Keratinocyte (primary cell): ENCODE measurements around the gene TEKTIP1. TPM values are rescaled to one million over a fixed set of nuclear protein-coding genes. Genes with fewer than 3 reads are reported as not detected.

ENCODE experiments used
- DNase-seq: peaks from one replicate; pipeline ENCODE4 v3.0.0-alpha.2; 2011; ENCODE audit warnings: low read depth, missing footprints, low spot score
- FAIRE-seq: peaks from 2 replicates; lab custom pipeline; 2011; peaks lifted over from hg19 to GRCh38; lab: Jason Lieb, UNC
- H2AFZ ChIP-seq: 2 replicates; pipeline ENCODE4 v1.6.0; 2012; ENCODE audit warnings: low read length, control low read depth, inconsistent platforms; ENCODE audit not compliant: control insufficient read depth
- H3K27ac ChIP-seq: 2 replicates; pipeline ENCODE4 v1.5.1; 2011; ENCODE audit warnings: low read length; ENCODE audit not compliant: control insufficient read depth, insufficient read depth
- H3K27me3 ChIP-seq: 3 replicates; pipeline ENCODE4 v1.6.0; 2011; ENCODE audit warnings: low read length; ENCODE audit not compliant: control insufficient read depth, insufficient read depth; ENCODE audit errors: extremely low read depth
- H3K36me3 ChIP-seq, 2 experiments: 2 replicates in 1 of 2; 3 replicates in 1 of 2; pipeline ENCODE4 v1.5.1; 2011; ENCODE audit warnings: low read length in 2 of 2, mild to moderate bottlenecking in 1 of 2; ENCODE audit not compliant: control insufficient read depth in 2 of 2, insufficient read depth in 2 of 2; ENCODE audit errors: extremely low read depth in 1 of 2
- H3K4me1 ChIP-seq: 3 replicates; pipeline ENCODE4 v1.5.1; 2011; ENCODE audit warnings: low read length; ENCODE audit not compliant: control insufficient read depth, insufficient read depth; ENCODE audit errors: extremely low read depth
- H3K4me2 ChIP-seq: 3 replicates; pipeline ENCODE4 v1.6.0; 2011; ENCODE audit warnings: low read depth, low read length; ENCODE audit not compliant: control insufficient read depth, insufficient read depth; ENCODE audit errors: extremely low read depth
- H3K4me3 ChIP-seq, 3 experiments: fragments of 200-600 bp in 1 of 3; sonication (generic) in 1 of 3; 2 replicates in 2 of 3; 3 replicates in 1 of 3; pipeline ENCODE4 v1.5.1; 2011 to 2016; ENCODE audit warnings: low read length in 3 of 3, mild to moderate bottlenecking in 3 of 3, control low read depth in 2 of 3, inconsistent platforms in 1 of 3, low read depth in 1 of 3, mixed read lengths in 1 of 3, mixed run types in 1 of 3, moderate library complexity in 1 of 3; ENCODE audit not compliant: control insufficient read depth in 2 of 3, insufficient read depth in 2 of 3; ENCODE audit errors: extremely low read depth in 1 of 3
- H3K79me2 ChIP-seq: 2 replicates; pipeline ENCODE4 v1.6.0; 2012; ENCODE audit warnings: low read length; ENCODE audit not compliant: control insufficient read depth, insufficient read depth
- H3K9ac ChIP-seq: 3 replicates; pipeline ENCODE4 v1.6.0; 2011; ENCODE audit warnings: low read length; ENCODE audit not compliant: control insufficient read depth, insufficient read depth; ENCODE audit errors: extremely low read depth
- H3K9me1 ChIP-seq: 3 replicates; pipeline ENCODE4 v1.6.0; 2011; ENCODE audit warnings: low read length; ENCODE audit not compliant: control insufficient read depth, insufficient read depth; ENCODE audit errors: extremely low read depth
- H3K9me3 ChIP-seq: 2 replicates; pipeline ENCODE4 v1.5.1; 2012; ENCODE audit warnings: low read depth, low read length; ENCODE audit not compliant: control insufficient read depth
- H4K20me1 ChIP-seq: 3 replicates; pipeline ENCODE4 v1.6.0; 2011; ENCODE audit warnings: low read length; ENCODE audit not compliant: control insufficient read depth, insufficient read depth; ENCODE audit errors: extremely low read depth
- CTCF ChIP-seq, 3 experiments: IDR thresholded peaks in 1 of 3; conservative IDR thresholded peaks in 1 of 3; optimal IDR thresholded peaks in 1 of 3; 2 replicates in 2 of 3; 3 replicates in 1 of 3; pipeline versions ENCODE3 to v1.5.1; 2011; ENCODE audit warnings: low read length in 3 of 3, mild to moderate bottlenecking in 3 of 3, moderate library complexity in 2 of 3, control low read depth in 1 of 3, inconsistent platforms in 1 of 3; ENCODE audit not compliant: insufficient read depth in 2 of 3; ENCODE audit errors: extremely low read depth in 1 of 3
- EZH2 ChIP-seq: IDR thresholded peaks from one replicate; pipeline ENCODE4 v1.6.1; 2012; ENCODE audit warnings: inconsistent platforms, mild to moderate bottlenecking, low read length, moderate library complexity
- dilution Hi-C: fragments of 300-500 bp; cut with MboI; formaldehyde crosslinking; loops from one replicate; pipeline ENCODE4 v1.7.0; 2020; ENCODE audit warnings: low sequenced_read_pairs; ENCODE audit not compliant: extremely low pct_ligation_motif_present
- polyA plus RNA-seq, 5 experiments: library from polyadenylated mRNA; depleted of rRNA in 3 of 5; stranded (reverse) in 3 of 5; stranded (forward) in 1 of 5; unstranded in 1 of 5; fragments of >200 nt; gene quantifications; 1 replicate in 1 of 5; 2 replicates in 3 of 5; 3 replicates in 1 of 5; pipeline versions ENCODE4 v1.2.1 to v1.2.3, GENCODE V29; 2011 to 2012; ENCODE audit warnings: missing spikeins in 2 of 5, low read depth in 1 of 5, low replicate concordance in 1 of 5

Gene TEKTIP1
- polyA plus RNA-seq, 1 donor (not counting 4 experiments of a cell fraction or from before 2014, with no cell fraction given): not detected

- peak overlapping the region; percentile 33 for H3K9ac ChIP-seq
- no peak overlapping the region for H3K4me3 ChIP-seq
Observed at GRCh38 chr19:3508771-3509535, 30.0 kb upstream of the TEKTIP1 start.

DNA sequence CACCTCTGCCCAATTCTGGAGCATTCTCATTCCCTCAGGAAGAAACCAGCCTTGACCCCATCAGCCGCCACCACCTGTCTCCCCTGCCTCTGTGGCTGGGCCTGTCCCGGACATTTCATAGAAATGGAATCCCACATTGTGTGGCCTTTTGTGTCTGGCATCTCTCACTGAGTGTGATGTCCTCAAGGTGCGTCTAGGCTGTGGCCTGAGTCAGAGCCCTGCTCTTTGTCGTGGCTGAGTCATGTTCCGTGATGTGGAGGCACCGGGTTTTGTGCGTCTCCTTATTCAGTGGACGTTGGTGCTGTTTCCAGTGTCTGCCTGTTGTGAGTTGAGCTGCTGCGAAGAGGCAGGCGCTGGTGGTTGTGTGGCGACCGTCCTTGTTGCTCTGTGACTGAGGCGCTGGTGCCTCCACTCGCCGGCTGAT is 29.4 kb upstream of the TEKTIP1 start:
- FAIRE-seq: peak; percentile 89

More at GRCh38 chr19:3508771-3509535, 30.0 kb upstream of the TEKTIP1 start:
- peak overlapping the region; percentile 73 for H3K27ac ChIP-seq
- no peak for TF ChIP-seq CTCF (optimal IDR thresholded peaks at IDR 0.05 in 1 of 3, IDR thresholded peaks at IDR 0.05 in 1 of 3, conservative IDR thresholded peaks at IDR 0.05 in 1 of 3; ENCODE audit: extremely low read depth in 1 of 3, insufficient read depth in 2 of 3, low read length in 3 of 3)
- peaks cover 74% of the 10 kb centered on the region for H3K79me2 ChIP-seq
- H4K20me1 ChIP-seq: peaks cover 23% of the 10 kb centered on the region
- no peak for FAIRE-seq
- peaks cover 9% of the 10 kb centered on the region for H3K9me1 ChIP-seq
- H2AFZ ChIP-seq: no peak overlapping the region
- no peaks in the 10 kb centered on the region for H3K27me3 ChIP-seq
- dilution Hi-C loops: no loop called here
- H3K36me3 ChIP-seq: peaks cover 19 to 22% of the 10 kb centered on the region in 2 experiments
- H3K4me1 ChIP-seq: peaks cover 25% of the 10 kb centered on the region
- no peak for DNase-seq
- peak overlapping the region; percentile 51 for H3K4me2 ChIP-seq
- H3K9me3 ChIP-seq: no peaks in the 10 kb centered on the region

More for the DNA sequence above, 29.4 kb upstream of the TEKTIP1 start:
- Histone ChIP-seq H3K27me3 (no peaks in the 10 kb centered on the region), H3K4me3 (no peak overlapping the region), H3K79me2 (peaks cover 80% of the 10 kb centered on the region), H3K4me2 (peak overlapping the region; percentile 51), H3K36me3 (peaks cover 19 to 22% of the 10 kb centered on the region in 2 experiments), H4K20me1 (peaks cover 30% of the 10 kb centered on the region), H3K9me3 (no peaks in the 10 kb centered on the region), H3K9ac (peak overlapping the region; percentile 33), H2AFZ (no peak overlapping the region), H3K27ac (peak overlapping the region; percentile 73), H3K9me1 (peaks cover 11% of the 10 kb centered on the region), H3K4me1 (peaks cover 25% of the 10 kb centered on the region)
- DNase-seq: no peak
- dilution Hi-C loops: no loop called here
- TF ChIP-seq EZH2 (no peak), CTCF (optimal IDR thresholded peaks at IDR 0.05 in 1 of 3, IDR thresholded peaks at IDR 0.05 in 1 of 3, conservative IDR thresholded peaks at IDR 0.05 in 1 of 3; ENCODE audit: extremely low read depth in 1 of 3, insufficient read depth in 2 of 3, low read length in 3 of 3) (no peak)
